ENCODE measurements around the gene CPT1A.
"Not testable (repeated sequence)": the region's sequence is repeated elsewhere in the genome, so short reads cannot be mapped to it uniquely, and the experiment has no call there.

Gene CPT1A

DNA sequence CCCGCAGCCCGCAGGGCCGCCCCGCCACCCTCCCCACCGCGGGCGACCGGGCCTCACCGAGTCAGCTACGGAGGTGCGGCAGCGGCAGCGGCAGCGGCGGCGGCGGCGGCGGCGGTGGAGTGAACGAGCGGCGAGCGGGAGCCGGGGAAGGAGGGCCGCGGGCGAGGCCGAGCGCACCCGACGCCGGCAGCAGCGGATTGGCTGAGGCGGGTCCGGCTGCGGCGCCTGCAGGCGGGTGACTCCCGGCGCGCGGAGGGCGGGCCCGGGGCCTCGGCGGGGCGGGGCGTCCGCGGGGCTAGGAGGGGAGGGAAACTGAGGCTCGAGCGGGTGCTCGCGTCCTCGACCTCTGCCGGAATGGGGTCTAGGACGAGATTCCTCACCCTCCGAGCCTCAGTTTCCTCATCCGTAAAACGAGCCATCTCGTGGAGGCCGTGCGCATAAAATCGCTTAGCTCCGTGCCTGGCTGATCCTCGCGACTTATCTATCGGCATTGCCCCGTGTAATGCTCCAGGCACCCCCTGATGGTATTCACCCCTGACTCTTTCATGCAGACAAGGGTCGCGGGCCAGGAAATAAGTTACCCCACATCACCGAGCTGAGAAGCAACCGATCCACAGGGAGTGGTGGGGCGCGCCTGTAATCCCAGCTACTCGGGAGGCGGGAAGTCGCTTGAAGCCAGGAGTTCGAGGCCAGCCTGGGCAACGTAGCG, at the start of gene CPT1A:
Gene CPT1A, minus strand, starts transcription at position 199 of the 709 bp plus-strand sequence. CDS start 26,442 bp downstream, outside the sequence.
- peak; percentile 82 for DNase-seq

DNA sequence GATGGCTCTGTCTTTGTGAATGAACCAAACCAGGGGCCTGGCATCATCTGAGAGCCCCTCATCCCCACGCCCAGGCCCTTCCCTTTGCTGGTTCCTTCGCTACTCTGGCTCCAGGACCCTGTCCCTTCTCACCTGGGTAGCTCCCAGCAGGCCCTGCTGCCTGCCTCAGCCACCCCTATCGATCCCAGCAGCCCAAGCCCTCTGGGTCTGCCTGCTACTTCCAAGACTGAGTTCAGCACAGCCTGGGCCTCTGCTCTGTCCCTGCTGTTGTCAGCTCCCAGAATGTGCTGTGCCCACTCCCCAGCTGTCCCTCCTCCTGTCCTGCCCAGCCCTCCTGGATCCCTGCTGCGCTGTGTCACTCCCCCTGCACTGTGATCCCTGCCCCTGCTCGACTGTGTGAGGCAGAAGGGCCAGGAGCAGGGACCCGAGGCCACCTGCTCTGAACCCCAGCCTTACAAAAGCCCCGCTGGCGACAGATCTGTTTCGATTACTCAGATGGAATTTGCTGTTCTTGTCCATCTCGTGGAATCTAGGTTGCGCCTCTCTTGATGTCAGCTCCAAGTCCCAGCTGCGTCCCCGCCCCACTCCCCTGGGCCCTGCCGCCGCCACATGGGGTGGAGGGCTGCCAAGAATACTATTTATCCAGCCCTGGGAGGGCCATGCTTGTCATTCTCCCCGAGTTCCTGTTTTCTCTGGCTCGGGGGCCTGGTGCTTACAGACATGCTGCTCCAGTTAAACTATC, 48.9 kb upstream of the CPT1A start:
- no peak for DNase-seq

GRCh38 chr11:68889948-68890446, 48.3 kb upstream of the CPT1A start:
- DNase-seq, result no peak

DNA sequence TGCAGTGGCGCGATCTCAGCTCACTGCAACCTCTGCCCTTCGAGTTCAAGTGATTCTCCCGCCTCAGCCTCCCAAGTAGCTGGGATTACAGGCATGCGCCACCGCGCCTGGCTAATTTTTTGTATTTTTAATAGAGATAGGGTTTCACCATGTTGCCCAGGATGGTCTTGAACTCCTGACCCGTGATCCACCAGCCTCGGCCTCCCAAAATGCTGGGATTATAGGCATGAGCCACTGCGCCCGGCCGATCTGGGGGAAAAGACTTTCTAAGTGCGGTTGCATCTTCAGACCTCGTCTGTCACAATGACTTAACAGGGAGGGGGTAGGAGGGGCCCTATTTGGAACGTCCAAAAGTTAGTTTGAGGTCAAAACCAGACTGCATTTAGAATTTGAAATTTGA, 43.1 kb upstream of the CPT1A start:
- DNase-seq, result not testable (repeated sequence)

DNA sequence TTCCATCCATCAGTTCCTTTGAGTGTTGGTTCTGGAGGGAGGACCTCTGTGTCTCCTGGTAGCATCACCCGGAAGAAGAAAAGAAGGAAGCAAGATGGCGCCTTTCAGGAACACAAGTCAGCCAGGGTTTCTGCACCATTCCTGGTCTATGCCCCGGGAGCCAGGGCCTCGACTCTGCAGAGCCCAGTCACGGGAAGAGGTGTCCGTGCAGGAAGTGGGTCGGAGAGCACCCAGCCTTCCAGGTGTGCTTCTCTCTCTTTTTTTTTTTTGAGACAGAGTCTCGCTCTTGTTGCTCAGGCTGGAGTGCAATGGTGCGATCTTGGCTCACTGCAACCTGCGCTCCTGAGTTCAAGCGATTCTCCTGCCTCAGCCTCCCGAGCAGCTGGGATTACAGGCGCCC, 40.7 kb upstream of the CPT1A start:
- DNase-seq, result no peak

DNA sequence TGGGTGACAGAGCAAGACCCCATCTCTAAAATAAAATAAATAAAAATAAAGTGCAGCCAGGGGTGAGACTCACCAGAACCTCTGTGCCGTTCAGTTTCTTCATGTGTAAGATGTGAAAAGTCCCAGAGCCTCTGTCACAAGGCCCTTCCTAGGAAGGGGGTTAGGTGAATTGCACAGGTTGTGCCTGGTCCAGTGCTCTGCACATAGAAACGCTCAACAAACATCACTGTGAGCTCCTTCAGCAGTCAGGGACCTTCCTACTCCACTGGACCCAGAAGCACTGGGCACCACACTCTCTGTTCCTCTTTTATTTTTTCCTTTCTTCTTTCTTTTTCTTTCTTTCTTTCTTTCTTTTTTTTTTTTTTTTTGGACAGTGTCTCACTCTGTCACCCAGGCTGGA, 39.6 kb upstream of the CPT1A start:
- DNase-seq, result no peak

GRCh38 chr11:68880851-68881250, 39.1 kb upstream of the CPT1A start:
- DNase-seq, result no peak

- DNase-seq, result no peak
Measured at GRCh38 chr11:68878022-68878421, 36.3 kb upstream of the CPT1A start.

GRCh38 chr11:68872216-68873003, 30.7 kb upstream of the CPT1A start:
- DNase-seq, result no peak

DNA sequence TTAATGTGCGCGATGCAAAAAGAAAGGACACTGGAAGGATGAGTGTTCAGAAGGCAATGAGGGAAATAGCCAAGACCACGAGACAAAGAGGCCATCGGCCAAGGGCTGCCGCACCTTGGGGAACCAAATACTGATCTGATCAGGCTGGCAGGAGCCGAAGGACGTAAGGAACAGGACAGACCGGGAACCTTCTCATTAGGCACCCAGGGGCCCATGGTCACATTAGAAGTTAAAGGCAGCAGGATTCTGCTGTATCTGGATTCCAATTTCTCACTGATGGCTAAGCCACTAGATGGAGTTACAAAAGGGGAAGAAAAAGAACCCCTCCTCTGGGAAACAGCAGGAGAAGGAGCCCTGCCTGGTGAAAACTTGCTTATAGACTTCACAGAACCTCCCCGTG, 28.8 kb upstream of the CPT1A start:
- no peak for DNase-seq

GRCh38 chr11:68868221-68868835, 26.6 kb upstream of the CPT1A start:
- DNase-seq, result no peak

GRCh38 chr11:68867066-68867465, 25.4 kb upstream of the CPT1A start:
- no peak for DNase-seq

- DNase-seq, result no peak
Measured at GRCh38 chr11:68865241-68865640, 23.5 kb upstream of the CPT1A start.

DNA sequence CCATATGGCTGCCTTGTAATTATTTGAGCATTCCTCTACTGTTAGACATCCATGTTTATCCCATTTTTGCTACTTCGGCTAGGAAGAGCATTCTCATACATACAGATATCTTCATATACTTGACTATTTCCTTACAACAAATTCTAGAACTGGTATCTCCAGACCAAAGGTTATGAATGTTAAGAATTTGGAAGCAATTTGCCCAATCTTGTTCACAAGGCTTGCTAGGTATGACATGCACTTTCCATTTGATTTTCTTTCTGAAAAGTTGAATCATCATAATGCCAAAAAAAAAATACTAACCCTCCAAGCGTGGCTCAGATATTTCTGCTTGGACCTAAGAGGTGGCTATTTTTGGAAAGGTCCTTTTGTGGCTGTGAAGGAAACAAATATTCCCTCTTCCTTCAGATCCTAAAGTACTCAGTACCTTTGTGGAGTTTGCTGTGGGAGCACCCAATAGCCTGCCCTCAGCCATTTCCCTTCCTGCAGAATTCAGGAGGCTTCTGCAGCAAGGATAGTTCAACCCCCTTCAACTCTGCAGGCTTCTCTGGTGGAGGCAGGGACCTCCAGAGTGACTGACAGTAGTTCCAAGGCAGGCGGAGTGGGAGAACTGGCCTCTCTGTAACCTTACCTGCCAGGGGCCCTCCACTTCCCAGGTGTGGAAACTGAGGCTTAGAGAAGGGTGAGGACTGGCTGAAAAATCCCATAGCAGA, 22.0 kb upstream of the CPT1A start:
- no peak for DNase-seq

GRCh38 chr11:68862421-68862820, 20.7 kb upstream of the CPT1A start:
- DNase-seq, result no peak

DNA sequence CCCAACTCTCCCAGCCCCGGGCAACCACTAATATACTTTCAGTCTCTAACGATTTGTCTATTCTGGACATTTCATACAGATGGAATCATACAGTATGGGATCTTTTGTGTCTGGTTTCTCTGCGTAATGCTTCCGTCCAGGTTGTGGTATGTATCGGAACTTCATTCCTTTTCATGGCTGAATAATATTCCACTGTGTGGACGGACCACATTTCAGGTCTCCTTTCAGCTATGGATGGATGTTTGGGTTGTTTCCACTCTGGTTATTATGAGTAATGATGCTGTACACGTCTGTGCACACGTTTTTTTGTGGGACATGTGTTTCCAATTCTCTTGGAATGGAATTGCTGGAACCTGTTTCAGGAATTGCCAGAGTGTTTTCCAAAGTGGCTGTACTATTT, 17.4 kb upstream of the CPT1A start:
- no peak for DNase-seq

DNA sequence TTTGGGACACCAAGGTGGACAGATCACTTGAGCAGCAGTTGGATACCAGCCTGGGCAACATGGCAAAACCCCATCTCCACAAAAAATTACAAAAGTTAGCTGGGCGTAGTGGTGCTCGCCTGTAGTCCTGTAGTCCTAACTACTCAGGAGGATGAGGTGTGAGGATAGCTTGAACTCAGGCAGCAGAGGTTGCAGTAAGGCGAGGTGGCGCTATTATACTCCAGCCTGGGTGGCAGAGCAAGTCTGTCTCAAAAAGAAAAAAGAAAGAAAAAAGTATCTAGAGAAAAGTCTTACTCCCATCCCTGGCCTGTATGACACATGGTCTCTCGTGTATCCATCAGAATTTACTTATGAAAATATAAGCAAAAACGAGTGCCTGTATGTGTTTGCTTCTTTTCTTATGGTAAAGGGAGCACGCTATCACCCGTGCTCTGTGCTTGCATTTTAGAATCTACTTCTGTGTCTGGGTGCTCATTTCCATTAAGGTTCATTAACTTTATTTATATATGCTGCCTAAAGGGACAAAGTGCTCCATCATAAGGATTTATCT, 15.4 kb upstream of the CPT1A start:
- no peak for DNase-seq

DNA sequence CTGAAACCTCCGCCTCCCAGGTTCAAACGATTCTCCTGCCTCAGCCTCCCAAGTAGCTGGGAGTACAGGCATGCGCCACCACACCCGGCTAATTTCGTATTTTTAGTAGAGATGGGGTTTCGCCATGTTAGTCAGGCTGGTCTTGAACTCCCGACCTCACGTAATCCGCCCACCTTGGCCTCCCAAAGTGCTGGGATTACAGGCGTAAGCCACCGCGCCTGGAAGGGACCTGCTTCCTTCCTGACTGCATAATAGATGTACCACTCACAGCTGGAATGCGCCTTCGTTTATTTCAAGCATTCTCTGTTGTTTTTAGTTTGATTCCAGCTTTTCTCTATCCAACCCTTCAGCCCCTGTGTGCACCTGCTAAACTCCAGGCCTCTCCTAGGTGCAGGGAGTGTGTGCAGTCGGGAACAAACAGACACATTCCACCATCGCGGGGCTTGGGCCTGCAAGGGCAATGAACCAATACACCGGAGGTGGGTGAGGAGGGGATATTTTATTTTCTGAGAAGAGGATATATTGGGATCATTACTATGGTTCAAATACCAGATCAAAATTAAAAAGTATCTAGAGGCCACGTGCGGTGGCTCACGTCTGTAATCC, 14.8 kb upstream of the CPT1A start:
- not testable (repeated sequence) for DNase-seq

DNA sequence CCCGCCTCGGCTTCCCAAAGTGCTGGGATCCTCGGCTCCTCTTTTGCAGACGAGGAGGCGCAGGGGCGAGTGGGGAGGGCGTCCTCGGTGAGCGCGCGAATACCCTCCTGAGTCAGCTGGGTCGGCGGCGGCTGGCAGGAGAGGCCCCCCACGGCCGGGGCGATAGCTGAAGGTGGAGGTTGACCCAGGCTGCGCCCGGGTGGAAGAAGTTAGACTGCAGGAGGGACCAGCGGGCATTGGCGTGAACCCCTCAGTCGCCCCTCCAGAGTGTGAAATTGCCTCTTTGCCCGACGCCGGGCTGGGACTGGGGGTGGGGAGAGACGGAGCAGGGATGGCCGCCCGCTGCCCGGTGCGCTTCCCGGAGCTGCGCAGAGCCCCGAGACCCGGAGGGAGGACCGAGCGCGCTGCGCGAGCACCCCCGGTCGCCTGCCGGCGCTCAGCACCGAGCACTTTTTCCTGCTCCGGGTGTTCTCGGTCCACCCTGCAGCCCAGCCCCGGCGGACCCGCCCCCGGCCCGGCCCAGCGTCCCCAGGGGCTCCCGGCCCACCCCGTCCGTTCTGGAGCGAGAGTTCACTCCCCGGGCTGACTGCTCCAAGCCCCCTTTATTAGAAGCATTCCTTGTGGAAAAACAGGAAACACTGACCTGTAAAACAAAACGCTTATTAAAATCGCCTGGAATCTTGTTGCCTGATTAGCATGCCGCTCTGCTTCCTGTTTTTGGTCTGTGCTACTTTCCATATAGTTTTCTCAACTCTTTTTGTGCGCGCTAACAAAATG, 13.7 kb upstream of the CPT1A start:
- DNase-seq, result no peak

DNA sequence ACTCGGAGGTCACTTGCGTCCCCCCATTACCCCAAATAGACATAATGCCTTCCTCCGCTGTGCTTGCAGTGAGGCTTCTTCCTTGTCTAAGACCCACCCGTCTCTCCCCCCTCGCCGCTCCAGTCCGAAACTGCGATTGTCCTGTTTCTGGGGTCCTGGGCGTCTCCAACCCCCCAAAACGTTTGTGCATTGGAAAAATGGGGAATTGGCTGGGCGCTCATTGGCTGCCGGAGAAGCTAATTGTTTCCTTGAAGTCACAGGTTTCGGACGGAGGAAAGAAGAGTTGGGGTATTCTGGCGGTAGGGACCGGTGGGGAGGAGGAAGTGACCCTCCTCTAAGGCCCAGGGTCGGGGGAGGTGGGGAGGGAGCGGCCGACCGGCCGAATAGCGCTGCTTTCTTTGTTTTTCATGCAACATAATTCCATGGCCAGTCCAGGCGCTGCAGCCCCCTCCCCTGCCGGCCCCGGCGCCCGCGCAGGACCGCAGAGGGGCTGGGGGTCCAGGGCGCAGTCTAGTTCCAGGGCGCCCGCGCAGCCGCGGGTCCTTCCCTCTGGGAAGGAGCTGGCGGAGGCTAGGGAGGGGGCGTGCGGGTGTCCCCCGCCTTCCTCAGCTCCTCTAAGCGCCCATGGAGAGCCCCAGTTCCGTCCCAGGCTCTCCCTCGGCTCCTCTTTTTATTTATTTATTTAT, 12.7 kb upstream of the CPT1A start:
- DNase-seq, result no peak
